PC-3 (cell line): ENCODE results near the gene SLCO3A1.

Experiments
- EZH2 ChIP-seq: fragments of 300-600 bp; sonication (generic); IDR thresholded peaks from one replicate; pipeline ENCODE4 v1.6.1; 2017; ENCODE audit warnings: antibody characterized with exemption, mild to moderate bottlenecking, low read length; ENCODE audit not compliant: unreplicated experiment
- EZH2phosphoT487 ChIP-seq: fragments of 300-600 bp; sonication (generic); IDR thresholded peaks from 2 replicates; pipeline ENCODE4 v1.6.1; 2018; ENCODE audit warnings: mild to moderate bottlenecking, antibody characterized with exemption, low read length, borderline replicate concordance
- TF ChIP-seq, protein P1 (sequence below): fragments of 300-600 bp; sonication (generic); conservative IDR thresholded peaks from 2 replicates; pipeline ENCODE4 v1.5.1; 2017; ENCODE audit warnings: antibody characterized with exemption, low read depth, mild to moderate bottlenecking, low read length

DNA sequence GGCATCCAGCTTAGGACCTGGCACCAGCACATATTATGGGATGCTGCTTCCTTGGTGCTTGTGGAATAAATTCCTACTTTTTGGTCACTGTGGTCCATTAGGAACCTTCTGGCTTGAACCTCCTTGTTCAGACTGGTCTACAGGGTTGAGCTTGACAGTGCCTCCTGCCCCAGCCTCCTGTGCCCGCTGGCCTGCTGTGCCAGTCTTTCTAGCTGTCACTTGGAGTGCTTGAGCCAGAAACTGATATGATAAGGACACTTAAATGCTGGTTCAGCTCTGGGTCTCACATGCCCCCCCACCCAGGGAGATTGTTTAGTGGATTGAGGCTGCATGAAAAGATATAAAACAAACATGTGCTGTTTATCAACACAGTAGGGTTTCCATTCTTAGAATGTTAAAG is 147.8 kb downstream of the SLCO3A1 start:
- TF ChIP-seq, protein P1, sequence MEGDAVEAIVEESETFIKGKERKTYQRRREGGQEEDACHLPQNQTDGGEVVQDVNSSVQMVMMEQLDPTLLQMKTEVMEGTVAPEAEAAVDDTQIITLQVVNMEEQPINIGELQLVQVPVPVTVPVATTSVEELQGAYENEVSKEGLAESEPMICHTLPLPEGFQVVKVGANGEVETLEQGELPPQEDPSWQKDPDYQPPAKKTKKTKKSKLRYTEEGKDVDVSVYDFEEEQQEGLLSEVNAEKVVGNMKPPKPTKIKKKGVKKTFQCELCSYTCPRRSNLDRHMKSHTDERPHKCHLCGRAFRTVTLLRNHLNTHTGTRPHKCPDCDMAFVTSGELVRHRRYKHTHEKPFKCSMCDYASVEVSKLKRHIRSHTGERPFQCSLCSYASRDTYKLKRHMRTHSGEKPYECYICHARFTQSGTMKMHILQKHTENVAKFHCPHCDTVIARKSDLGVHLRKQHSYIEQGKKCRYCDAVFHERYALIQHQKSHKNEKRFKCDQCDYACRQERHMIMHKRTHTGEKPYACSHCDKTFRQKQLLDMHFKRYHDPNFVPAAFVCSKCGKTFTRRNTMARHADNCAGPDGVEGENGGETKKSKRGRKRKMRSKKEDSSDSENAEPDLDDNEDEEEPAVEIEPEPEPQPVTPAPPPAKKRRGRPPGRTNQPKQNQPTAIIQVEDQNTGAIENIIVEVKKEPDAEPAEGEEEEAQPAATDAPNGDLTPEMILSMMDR, result no peak
- no peak for TF ChIP-seq EZH2
- TF ChIP-seq EZH2phosphoT487, result no peak
